ENCODE data around the gene DOCK10.
"Not testable (repeated sequence)": the region's sequence is repeated elsewhere in the genome, so short reads cannot be mapped to it uniquely, and the experiment has no call there.

DOCK10 gene

DNA sequence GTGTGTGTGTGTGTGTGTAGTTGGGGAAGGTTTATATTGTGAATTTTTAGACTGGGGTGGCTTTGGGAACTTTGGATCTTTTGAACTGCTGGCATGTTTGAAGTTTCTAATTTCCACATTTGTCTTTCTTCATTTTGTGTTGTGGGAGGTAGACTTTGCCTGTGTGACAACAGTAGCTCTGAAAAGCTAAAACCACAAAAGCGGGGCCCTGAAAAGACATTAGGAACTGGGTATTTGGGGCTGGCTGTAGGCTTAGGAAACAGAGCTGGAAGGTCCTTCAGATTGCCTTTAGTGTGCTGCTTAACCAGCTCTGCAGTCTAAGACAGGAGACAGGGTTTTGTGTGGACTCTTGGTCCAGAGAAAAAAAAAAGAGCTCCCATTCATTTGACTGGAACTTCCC lies 27.2 kb upstream of the DOCK10 start:
- TF ChIP-seq, protein P1, sequence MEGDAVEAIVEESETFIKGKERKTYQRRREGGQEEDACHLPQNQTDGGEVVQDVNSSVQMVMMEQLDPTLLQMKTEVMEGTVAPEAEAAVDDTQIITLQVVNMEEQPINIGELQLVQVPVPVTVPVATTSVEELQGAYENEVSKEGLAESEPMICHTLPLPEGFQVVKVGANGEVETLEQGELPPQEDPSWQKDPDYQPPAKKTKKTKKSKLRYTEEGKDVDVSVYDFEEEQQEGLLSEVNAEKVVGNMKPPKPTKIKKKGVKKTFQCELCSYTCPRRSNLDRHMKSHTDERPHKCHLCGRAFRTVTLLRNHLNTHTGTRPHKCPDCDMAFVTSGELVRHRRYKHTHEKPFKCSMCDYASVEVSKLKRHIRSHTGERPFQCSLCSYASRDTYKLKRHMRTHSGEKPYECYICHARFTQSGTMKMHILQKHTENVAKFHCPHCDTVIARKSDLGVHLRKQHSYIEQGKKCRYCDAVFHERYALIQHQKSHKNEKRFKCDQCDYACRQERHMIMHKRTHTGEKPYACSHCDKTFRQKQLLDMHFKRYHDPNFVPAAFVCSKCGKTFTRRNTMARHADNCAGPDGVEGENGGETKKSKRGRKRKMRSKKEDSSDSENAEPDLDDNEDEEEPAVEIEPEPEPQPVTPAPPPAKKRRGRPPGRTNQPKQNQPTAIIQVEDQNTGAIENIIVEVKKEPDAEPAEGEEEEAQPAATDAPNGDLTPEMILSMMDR (IDR thresholded peaks at IDR 0.05; ENCODE audit: low read depth, low read length, missing control alignments) = no peak
- no peak for DNase-seq (ENCODE audit: low read depth)
- H3K4me3 ChIP-seq (ENCODE audit: low read depth, low read length) = no peak overlapping the region

GRCh38 chr2:225065882-225066281 lies 23.6 kb upstream of the DOCK10 start:
- H3K4me3 ChIP-seq (ENCODE audit: low read depth, low read length) = no peak overlapping the region
- DNase-seq (ENCODE audit: low read depth) = no peak
- TF ChIP-seq, protein P1 (IDR thresholded peaks at IDR 0.05; ENCODE audit: low read depth, low read length, missing control alignments) = no peak

GRCh38 chr2:225064928-225065327 lies 22.7 kb upstream of the DOCK10 start:
- no peak overlapping the region for H3K4me3 ChIP-seq (ENCODE audit: low read depth, low read length)
- TF ChIP-seq, protein P1 (IDR thresholded peaks at IDR 0.05; ENCODE audit: low read depth, low read length, missing control alignments) = no peak
- no peak for DNase-seq (ENCODE audit: low read depth)

- TF ChIP-seq, protein P1 (IDR thresholded peaks at IDR 0.05; ENCODE audit: low read depth, low read length, missing control alignments) = no peak
- H3K4me3 ChIP-seq (ENCODE audit: low read depth, low read length) = no peak overlapping the region
- DNase-seq (ENCODE audit: low read depth) = no peak
Measured at GRCh38 chr2:225064362-225064761, 22.1 kb upstream of the DOCK10 start.

DNA sequence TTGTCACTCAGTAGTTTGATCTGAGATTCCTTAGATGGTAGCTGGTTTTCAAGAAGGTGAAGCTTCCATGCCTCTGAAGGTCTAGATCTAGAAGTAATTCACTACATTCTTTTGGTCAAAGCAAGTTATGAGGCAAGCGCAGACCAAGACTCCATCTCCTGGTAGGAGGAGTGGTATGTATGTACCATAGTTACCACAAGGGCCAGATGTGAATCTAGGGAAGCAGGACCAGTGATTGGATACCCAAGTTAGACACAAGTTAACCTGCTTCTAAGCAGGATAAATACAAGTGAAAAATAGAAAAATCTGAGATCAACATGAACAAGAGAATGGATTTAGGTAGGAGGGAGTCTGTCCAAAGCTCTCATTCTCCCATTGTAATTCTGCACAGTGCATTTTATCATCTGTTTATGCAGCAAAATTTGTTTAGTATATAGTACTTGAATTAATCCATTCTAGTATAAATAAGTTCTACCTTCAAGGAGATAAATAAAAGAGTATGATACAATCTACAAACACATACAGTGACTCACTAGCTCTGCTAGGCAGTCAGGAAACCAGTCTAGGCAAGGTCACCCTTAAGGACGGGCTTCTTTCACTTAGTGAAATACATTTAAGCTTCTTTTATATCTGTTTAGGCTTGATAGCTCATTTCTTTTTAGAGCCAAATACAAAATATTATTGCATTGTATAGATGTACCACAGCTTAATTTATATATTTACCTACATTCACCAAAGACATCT lies 14.2 kb upstream of the DOCK10 start:
- no peak overlapping the region for H3K4me3 ChIP-seq (ENCODE audit: low read depth, low read length)
- TF ChIP-seq, protein P1 (IDR thresholded peaks at IDR 0.05; ENCODE audit: low read depth, low read length, missing control alignments) = no peak
- DNase-seq (ENCODE audit: low read depth) = no peak

DNA sequence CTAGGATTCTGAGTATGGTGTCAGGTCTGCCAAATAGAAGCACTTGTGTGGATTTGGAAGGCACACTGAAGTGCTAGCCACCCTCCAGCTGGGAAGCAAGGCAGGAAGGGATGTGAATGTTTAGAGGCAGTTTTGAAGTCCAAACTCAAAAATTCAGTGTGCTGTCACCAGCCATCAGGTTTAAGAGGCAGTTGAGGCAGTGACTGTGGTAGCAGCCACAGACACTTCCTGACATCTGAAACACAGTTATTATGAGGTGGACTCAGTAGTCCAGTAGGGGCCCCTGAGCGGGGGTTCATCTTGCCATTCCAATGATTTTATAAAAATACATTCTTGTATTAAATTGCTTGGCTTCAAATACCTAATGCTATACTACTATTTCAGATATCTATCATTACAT lies 13.4 kb upstream of the DOCK10 start:
- H3K4me3 ChIP-seq (ENCODE audit: low read depth, low read length) = no peak overlapping the region
- TF ChIP-seq, protein P1 (IDR thresholded peaks at IDR 0.05; ENCODE audit: low read depth, low read length, missing control alignments) = no peak
- no peak for DNase-seq (ENCODE audit: low read depth)

- TF ChIP-seq, protein P1 (IDR thresholded peaks at IDR 0.05; ENCODE audit: low read depth, low read length, missing control alignments) = no peak
- no peak overlapping the region for H3K4me3 ChIP-seq (ENCODE audit: low read depth, low read length)
- DNase-seq (ENCODE audit: low read depth) = no peak
Measured at GRCh38 chr2:225052703-225053102, 10.4 kb upstream of the DOCK10 start.

GRCh38 chr2:225047502-225047901 lies 5.2 kb upstream of the DOCK10 start:
- not testable (repeated sequence) for DNase-seq (ENCODE audit: low read depth); H3K4me3 ChIP-seq (ENCODE audit: low read depth, low read length)

All from GM12864 (cell line).